ENCODE results near the gene MRTFB.

MRTFB gene

GRCh38 chr16:14175086-14175485, 104.0 kb downstream of the MRTFB start:
- H3K4me3 ChIP-seq (ENCODE audit: low read depth, low read length) = no peak overlapping the region
- no peak for DNase-seq (ENCODE audit: low read depth)
- TF ChIP-seq MAX (IDR thresholded peaks at IDR 0.05; ENCODE audit: low read depth, low read length) = no peak
- no peak for TF ChIP-seq CTCF (IDR thresholded peaks at IDR 0.05; ENCODE audit: low read depth, low read length)
- TF ChIP-seq POLR2A (IDR thresholded peaks at IDR 0.05; ENCODE audit: extremely low read depth, insufficient read length) = no peak
- TF ChIP-seq MYC (IDR thresholded peaks at IDR 0.05; ENCODE audit: low read depth, low read length) = no peak

DNA sequence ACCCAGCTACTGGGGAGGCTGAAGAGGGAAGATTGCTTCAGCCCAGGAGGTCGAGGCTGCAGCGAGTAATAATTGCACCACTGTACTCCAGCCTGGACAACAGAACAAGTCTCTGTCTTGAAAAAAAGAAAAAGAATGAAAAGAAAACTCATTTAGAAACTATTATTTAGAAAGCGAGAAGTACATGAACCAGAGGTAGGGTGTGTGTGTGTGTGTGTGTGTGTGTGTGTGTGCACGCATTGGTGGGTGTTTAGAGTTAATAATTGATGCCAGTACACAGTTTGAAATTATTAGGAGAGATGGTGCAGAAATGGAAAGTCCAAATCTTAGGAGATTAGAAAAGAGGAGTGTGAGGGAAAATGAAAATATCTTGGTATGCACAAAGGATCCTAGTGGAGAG, 106.6 kb downstream of the MRTFB start:
- TF ChIP-seq CTCF (IDR thresholded peaks at IDR 0.05; ENCODE audit: low read depth, low read length) = no peak
- no peak for TF ChIP-seq POLR2A (IDR thresholded peaks at IDR 0.05; ENCODE audit: extremely low read depth, insufficient read length)
- no peak for TF ChIP-seq MYC (IDR thresholded peaks at IDR 0.05; ENCODE audit: low read depth, low read length)
- TF ChIP-seq MAX (IDR thresholded peaks at IDR 0.05; ENCODE audit: low read depth, low read length) = no peak
- H3K4me3 ChIP-seq (ENCODE audit: low read depth, low read length) = no peak overlapping the region

DNA sequence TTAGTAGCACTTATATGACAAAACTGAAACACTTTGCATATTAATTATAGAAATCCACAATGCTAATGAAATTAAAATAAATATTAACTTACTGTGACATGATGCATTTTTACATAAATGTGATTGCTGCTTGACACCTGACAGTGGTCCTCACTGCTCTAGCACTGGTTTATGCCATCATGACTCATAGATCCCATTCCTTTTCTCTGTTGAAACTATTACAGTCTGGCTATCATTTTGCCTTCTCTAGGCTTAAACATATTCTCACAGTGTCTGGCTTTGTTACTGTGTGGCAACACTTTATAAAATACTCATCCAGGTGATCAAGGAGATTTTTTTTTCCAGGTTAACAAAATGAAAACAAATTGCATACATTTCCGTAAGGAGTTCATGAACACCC, 108.0 kb downstream of the MRTFB start:
- TF ChIP-seq MYC (IDR thresholded peaks at IDR 0.05; ENCODE audit: low read depth, low read length) (no peak), CTCF (IDR thresholded peaks at IDR 0.05; ENCODE audit: low read depth, low read length) (no peak), POLR2A (IDR thresholded peaks at IDR 0.05; ENCODE audit: extremely low read depth, insufficient read length) (no peak), MAX (IDR thresholded peaks at IDR 0.05; ENCODE audit: low read depth, low read length) (no peak)

More for the DNA sequence above, 106.6 kb downstream of the MRTFB start:
- DNase-seq (ENCODE audit: low read depth) = no peak

GRCh38 chr16:14180481-14180944, 109.4 kb downstream of the MRTFB start:
- no peak for TF ChIP-seq MAX (IDR thresholded peaks at IDR 0.05; ENCODE audit: low read depth, low read length)
- no peak for TF ChIP-seq POLR2A (IDR thresholded peaks at IDR 0.05; ENCODE audit: extremely low read depth, insufficient read length)
- TF ChIP-seq CTCF (IDR thresholded peaks at IDR 0.05; ENCODE audit: low read depth, low read length) = no peak
- TF ChIP-seq MYC (IDR thresholded peaks at IDR 0.05; ENCODE audit: low read depth, low read length) = no peak
- no peak overlapping the region for H3K4me3 ChIP-seq (ENCODE audit: low read depth, low read length)
- DNase-seq (ENCODE audit: low read depth) = no peak

More for the DNA sequence above, 108.0 kb downstream of the MRTFB start:
- H3K4me3 ChIP-seq (ENCODE audit: low read depth, low read length) = no peak overlapping the region
- DNase-seq (ENCODE audit: low read depth) = no peak

GRCh38 chr16:14181371-14182050, 110.4 kb downstream of the MRTFB start:
- DNase-seq (ENCODE audit: low read depth) = peak; percentile 60
- no peak overlapping the region for H3K4me3 ChIP-seq (ENCODE audit: low read depth, low read length)
- TF ChIP-seq POLR2A (IDR thresholded peaks at IDR 0.05; ENCODE audit: extremely low read depth, insufficient read length) = no peak
- no peak for TF ChIP-seq MAX (IDR thresholded peaks at IDR 0.05; ENCODE audit: low read depth, low read length)
- no peak for TF ChIP-seq MYC (IDR thresholded peaks at IDR 0.05; ENCODE audit: low read depth, low read length)
- no peak for TF ChIP-seq CTCF (IDR thresholded peaks at IDR 0.05; ENCODE audit: low read depth, low read length)

All from NB4 (cell line).